Measurements from ENCODE around the gene LIN54. TPM values are rescaled to one million over a fixed set of nuclear protein-coding genes. Genes with fewer than 3 reads are reported as not detected.

The LIN54 gene
- total and polyA plus RNA-seq, 2 of the 13 experiments (the other 11 are each of a cell fraction or from before 2014, with no cell fraction given) = 25.2 to 32.9 TPM

DNA sequence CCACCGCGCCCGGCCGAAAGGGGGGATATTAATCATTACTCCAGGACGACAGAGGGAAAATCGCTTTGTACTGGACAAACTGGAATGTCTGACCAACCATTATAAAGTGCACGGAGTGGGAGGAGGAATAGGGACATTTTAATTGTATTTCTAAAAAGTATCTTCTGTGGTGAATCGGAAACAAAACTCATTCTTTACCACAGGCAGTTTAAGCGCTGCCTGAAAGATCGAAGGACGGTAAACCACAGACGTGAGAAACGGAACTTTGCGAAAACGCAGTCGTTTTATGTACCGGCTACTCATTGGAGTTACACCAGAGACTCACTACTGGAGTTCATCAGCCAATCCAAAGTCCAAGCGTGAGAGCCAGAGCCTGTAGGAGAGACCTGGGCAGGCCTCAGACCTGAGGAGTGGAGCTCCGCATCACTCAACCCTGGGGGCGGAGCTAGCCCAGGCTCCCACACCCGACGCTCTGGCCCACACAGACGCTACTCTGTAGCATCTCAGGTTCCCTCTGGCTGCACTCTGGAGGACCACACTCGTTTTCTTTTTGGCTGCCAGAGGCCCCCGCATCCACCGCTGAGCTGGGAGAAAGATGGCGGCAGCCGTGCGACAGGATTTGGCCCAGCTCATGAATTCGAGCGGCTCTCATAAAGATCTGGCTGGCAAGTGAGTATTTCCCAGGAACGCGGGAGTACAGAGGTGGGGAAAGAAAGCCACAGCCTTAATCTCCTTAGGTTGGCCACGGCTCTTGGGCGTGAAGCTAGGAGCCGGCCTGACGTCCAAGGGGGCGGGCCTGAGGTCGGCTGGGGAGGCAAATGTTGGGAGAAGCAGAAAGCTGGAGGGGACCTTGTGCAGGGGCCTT, 24.2 kb upstream of the LIN54 start, which contains the start of gene COPS4 (continued):
- TF ChIP-seq ZNF678 (CRISPR knock-in tag; IDR thresholded peaks at IDR 0.05) (no peak), ASH2L (IDR thresholded peaks at IDR 0.05; ENCODE audit: insufficient read length, low read depth, low read length) (peak; percentile 95), U2AF1 (optimal IDR thresholded peaks at IDR 0.05; ENCODE audit: low read depth, low read length) (peak; percentile 97), FOSL1 (CRISPR knock-in tag; IDR thresholded peaks at IDR 0.05; ENCODE audit: borderline replicate concordance) (no peak), ZNF615 (CRISPR knock-in tag; IDR thresholded peaks at IDR 0.05; ENCODE audit: borderline replicate concordance) (peak; percentile 55; the same call in 1 of the 2 replicates), FOXK2 (IDR thresholded peaks at IDR 0.05) (0 out of 2 replicates have a peak, but pooled peaks have one; percentile 17), CREB3 (CRISPR knock-in tag; IDR thresholded peaks at IDR 0.05) (no peak), TEAD3 (CRISPR knock-in tag; optimal IDR thresholded peaks at IDR 0.05; ENCODE audit: borderline replicate concordance) (peak; percentile 69), PRDM10 (CRISPR knock-in tag; IDR thresholded peaks at IDR 0.05; ENCODE audit: low read depth) (peak; percentile 98), MEIS2 (CRISPR knock-in tag; IDR thresholded peaks at IDR 0.05) (peak; percentile 67; the same call in 1 of the 2 replicates), ZNF501 (CRISPR knock-in tag; IDR thresholded peaks at IDR 0.05) (peak; percentile 88), HNRNPL (IDR thresholded peaks at IDR 0.05; ENCODE audit: low read depth, low read length) (0 out of 2 replicates have a peak, but pooled peaks have one; percentile 29), ZFP91 (CRISPR knock-in tag; IDR thresholded peaks at IDR 0.05; ENCODE audit: borderline replicate concordance) (peak; percentile 83)
- TF ChIP-seq, protein P1, sequence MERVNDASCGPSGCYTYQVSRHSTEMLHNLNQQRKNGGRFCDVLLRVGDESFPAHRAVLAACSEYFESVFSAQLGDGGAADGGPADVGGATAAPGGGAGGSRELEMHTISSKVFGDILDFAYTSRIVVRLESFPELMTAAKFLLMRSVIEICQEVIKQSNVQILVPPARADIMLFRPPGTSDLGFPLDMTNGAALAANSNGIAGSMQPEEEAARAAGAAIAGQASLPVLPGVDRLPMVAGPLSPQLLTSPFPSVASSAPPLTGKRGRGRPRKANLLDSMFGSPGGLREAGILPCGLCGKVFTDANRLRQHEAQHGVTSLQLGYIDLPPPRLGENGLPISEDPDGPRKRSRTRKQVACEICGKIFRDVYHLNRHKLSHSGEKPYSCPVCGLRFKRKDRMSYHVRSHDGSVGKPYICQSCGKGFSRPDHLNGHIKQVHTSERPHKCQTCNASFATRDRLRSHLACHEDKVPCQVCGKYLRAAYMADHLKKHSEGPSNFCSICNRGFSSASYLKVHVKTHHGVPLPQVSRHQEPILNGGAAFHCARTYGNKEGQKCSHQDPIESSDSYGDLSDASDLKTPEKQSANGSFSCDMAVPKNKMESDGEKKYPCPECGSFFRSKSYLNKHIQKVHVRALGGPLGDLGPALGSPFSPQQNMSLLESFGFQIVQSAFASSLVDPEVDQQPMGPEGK (CRISPR knock-in tag; IDR thresholded peaks at IDR 0.05) = peak; percentile 46
- TF ChIP-seq, protein P2, sequence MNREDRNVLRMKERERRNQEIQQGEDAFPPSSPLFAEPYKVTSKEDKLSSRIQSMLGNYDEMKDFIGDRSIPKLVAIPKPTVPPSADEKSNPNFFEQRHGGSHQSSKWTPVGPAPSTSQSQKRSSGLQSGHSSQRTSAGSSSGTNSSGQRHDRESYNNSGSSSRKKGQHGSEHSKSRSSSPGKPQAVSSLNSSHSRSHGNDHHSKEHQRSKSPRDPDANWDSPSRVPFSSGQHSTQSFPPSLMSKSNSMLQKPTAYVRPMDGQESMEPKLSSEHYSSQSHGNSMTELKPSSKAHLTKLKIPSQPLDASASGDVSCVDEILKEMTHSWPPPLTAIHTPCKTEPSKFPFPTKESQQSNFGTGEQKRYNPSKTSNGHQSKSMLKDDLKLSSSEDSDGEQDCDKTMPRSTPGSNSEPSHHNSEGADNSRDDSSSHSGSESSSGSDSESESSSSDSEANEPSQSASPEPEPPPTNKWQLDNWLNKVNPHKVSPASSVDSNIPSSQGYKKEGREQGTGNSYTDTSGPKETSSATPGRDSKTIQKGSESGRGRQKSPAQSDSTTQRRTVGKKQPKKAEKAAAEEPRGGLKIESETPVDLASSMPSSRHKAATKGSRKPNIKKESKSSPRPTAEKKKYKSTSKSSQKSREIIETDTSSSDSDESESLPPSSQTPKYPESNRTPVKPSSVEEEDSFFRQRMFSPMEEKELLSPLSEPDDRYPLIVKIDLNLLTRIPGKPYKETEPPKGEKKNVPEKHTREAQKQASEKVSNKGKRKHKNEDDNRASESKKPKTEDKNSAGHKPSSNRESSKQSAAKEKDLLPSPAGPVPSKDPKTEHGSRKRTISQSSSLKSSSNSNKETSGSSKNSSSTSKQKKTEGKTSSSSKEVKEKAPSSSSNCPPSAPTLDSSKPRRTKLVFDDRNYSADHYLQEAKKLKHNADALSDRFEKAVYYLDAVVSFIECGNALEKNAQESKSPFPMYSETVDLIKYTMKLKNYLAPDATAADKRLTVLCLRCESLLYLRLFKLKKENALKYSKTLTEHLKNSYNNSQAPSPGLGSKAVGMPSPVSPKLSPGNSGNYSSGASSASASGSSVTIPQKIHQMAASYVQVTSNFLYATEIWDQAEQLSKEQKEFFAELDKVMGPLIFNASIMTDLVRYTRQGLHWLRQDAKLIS (CRISPR knock-in tag; IDR thresholded peaks at IDR 0.05) = peak; percentile 27; the same call in 1 of the 2 replicates
